Stimulated activated naive B cell treated with anti-CD40 and anti-IgM and Interleukin-4, amounts not matched to agents 10 μg/mL and 1 μg/mL and 100 μg/mL, for 72 hours (primary cell): Measurements from ENCODE around the gene LARP6.

Experiments
- ATAC-seq, 2 donors: fragments of 150-1000 bp; cut with Tn5 transposase; replicated peaks; 2 replicates each; pipeline ENCODE4 v1.10.0; 2021; ENCODE audit warnings: moderate library complexity in 1 of 2
- DNase-seq: peaks from one replicate; pipeline ENCODE4 v3.0.0; 2021
- H3K27ac Mint-ChIP-seq: one replicate; pipeline ENCODE4 v1.8.0; 2022; ENCODE audit warnings: mild to moderate bottlenecking, mixed read lengths
- H3K27me3 Mint-ChIP-seq, 2 donors: one replicate each; pipeline ENCODE4 v1.8.0; 2022; ENCODE audit warnings: mixed read lengths in 2 of 2
- H3K36me3 Mint-ChIP-seq, 2 donors: one replicate each; pipeline ENCODE4 v1.8.0; 2022; ENCODE audit warnings: mixed read lengths in 2 of 2, mild to moderate bottlenecking in 1 of 2
- H3K4me1 Mint-ChIP-seq, 2 donors: one replicate each; pipeline ENCODE4 v1.8.0; 2022; ENCODE audit warnings: mixed read lengths in 2 of 2, mild to moderate bottlenecking in 1 of 2
- H3K4me3 Mint-ChIP-seq, 2 donors: one replicate each; pipeline ENCODE4 v1.8.0; 2022; ENCODE audit warnings: mild to moderate bottlenecking in 2 of 2, mixed read lengths in 2 of 2, moderate library complexity in 1 of 2
- H3K9me3 Mint-ChIP-seq, 2 donors: one replicate each; pipeline ENCODE4 v1.8.0; 2022; ENCODE audit warnings: mixed read lengths in 2 of 2, mild to moderate bottlenecking in 1 of 2

Gene LARP6

GRCh38 chr15:70853318-70853972 is 512 bp downstream of the LARP6 start:
- H3K27me3 Mint-ChIP-seq: peaks cover 48 to 54% of the 10 kb centered on the region in 2 donors
- H3K9me3 Mint-ChIP-seq: no peaks in the 10 kb centered on the region
- peaks cover 4 to 12% of the 10 kb centered on the region in 2 donors for H3K4me1 Mint-ChIP-seq
- no peaks in the 10 kb centered on the region for H3K36me3 Mint-ChIP-seq
- H3K27ac Mint-ChIP-seq: no peak overlapping the region
- ATAC-seq: peak in 1 of 2 donors; percentile 44
- DNase-seq: no peak
- peak overlapping the region; percentile 68 to 81 for H3K4me3 Mint-ChIP-seq

GRCh38 chr15:70852501-70853317 is 1.2 kb downstream of the LARP6 start:
- Mint-ChIP-seq H3K36me3 (no peaks in the 10 kb centered on the region), H3K27ac (no peak overlapping the region), H3K27me3 (peaks cover 52 to 61% of the 10 kb centered on the region in 2 donors), H3K4me1 (peaks cover 4 to 12% of the 10 kb centered on the region in 2 donors), H3K4me3 (peak overlapping the region; percentile 51 to 68), H3K9me3 (no peaks in the 10 kb centered on the region)
- no peak for ATAC-seq
- no peak for DNase-seq

- peaks cover 54 to 62% of the 10 kb centered on the region in 2 donors for H3K27me3 Mint-ChIP-seq
- H3K9me3 Mint-ChIP-seq: no peaks in the 10 kb centered on the region
- H3K4me3 Mint-ChIP-seq: no peak overlapping the region
- peaks cover 4 to 12% of the 10 kb centered on the region in 2 donors for H3K4me1 Mint-ChIP-seq
- H3K36me3 Mint-ChIP-seq: no peaks in the 10 kb centered on the region
- no peak overlapping the region for H3K27ac Mint-ChIP-seq
- ATAC-seq: no peak
- no peak for DNase-seq
Measured at GRCh38 chr15:70851889-70852288, 2.1 kb downstream of the LARP6 start.

- no peak for ATAC-seq
- Mint-ChIP-seq H3K4me3 (no peak overlapping the region), H3K9me3 (peaks cover 0 to 4% of the 10 kb centered on the region in 2 donors), H3K4me1 (no peaks in the 10 kb centered on the region), H3K27me3 (peaks cover 31 to 36% of the 10 kb centered on the region in 2 donors), H3K36me3 (no peaks in the 10 kb centered on the region), H3K27ac (no peak overlapping the region)
- no peak for DNase-seq
Measured at GRCh38 chr15:70845602-70846360, 8.2 kb downstream of the LARP6 start.

- no peaks in the 10 kb centered on the region for H3K4me1 Mint-ChIP-seq
- no peaks in the 10 kb centered on the region for H3K36me3 Mint-ChIP-seq
- no peak overlapping the region for H3K4me3 Mint-ChIP-seq
- ATAC-seq (no peak), DNase-seq (no peak)
- H3K27me3 Mint-ChIP-seq: peaks cover 11 to 31% of the 10 kb centered on the region in 2 donors
- no peak overlapping the region for H3K27ac Mint-ChIP-seq
- H3K9me3 Mint-ChIP-seq: peaks cover 0 to 5% of the 10 kb centered on the region in 2 donors
Measured at GRCh38 chr15:70837476-70837875, 16.5 kb downstream of the LARP6 start.

GRCh38 chr15:70835841-70836240 is 18.1 kb downstream of the LARP6 start:
- H3K4me1 Mint-ChIP-seq: no peaks in the 10 kb centered on the region
- ATAC-seq (no peak), DNase-seq (no peak)
- no peak overlapping the region for H3K4me3 Mint-ChIP-seq
- H3K9me3 Mint-ChIP-seq: peaks cover 0 to 2% of the 10 kb centered on the region in 2 donors
- no peak overlapping the region for H3K27ac Mint-ChIP-seq
- no peaks in the 10 kb centered on the region for H3K36me3 Mint-ChIP-seq
- H3K27me3 Mint-ChIP-seq: peaks cover 8 to 22% of the 10 kb centered on the region in 2 donors

- Mint-ChIP-seq H3K27ac (no peak overlapping the region), H3K9me3 (peaks cover 0 to 2% of the 10 kb centered on the region in 2 donors), H3K4me3 (no peak overlapping the region), H3K27me3 (peaks cover 8 to 19% of the 10 kb centered on the region in 2 donors), H3K36me3 (no peaks in the 10 kb centered on the region), H3K4me1 (no peaks in the 10 kb centered on the region)
- DNase-seq (no peak), ATAC-seq (no peak)
Measured at GRCh38 chr15:70835415-70835814, 18.5 kb downstream of the LARP6 start.

- ATAC-seq: no peak
- Mint-ChIP-seq H3K4me1 (no peaks in the 10 kb centered on the region), H3K27me3 (peaks cover 8 to 16% of the 10 kb centered on the region in 2 donors), H3K27ac (no peak overlapping the region), H3K9me3 (peaks cover 0 to 2% of the 10 kb centered on the region in 2 donors), H3K36me3 (no peaks in the 10 kb centered on the region), H3K4me3 (no peak overlapping the region)
- no peak for DNase-seq
Measured at GRCh38 chr15:70834999-70835398, 19.0 kb downstream of the LARP6 start.

GRCh38 chr15:70833861-70834765 is 19.8 kb downstream of the LARP6 start:
- H3K27ac Mint-ChIP-seq: no peak overlapping the region
- DNase-seq (no peak), ATAC-seq (no peak)
- H3K36me3 Mint-ChIP-seq: no peaks in the 10 kb centered on the region
- no peak overlapping the region for H3K4me3 Mint-ChIP-seq
- H3K9me3 Mint-ChIP-seq: peaks cover 0 to 2% of the 10 kb centered on the region in 2 donors
- no peaks in the 10 kb centered on the region for H3K4me1 Mint-ChIP-seq
- peaks cover 15 to 16% of the 10 kb centered on the region in 2 donors for H3K27me3 Mint-ChIP-seq

- H3K27me3 Mint-ChIP-seq: peaks cover 15 to 16% of the 10 kb centered on the region in 2 donors
- no peak for DNase-seq
- no peaks in the 10 kb centered on the region for H3K36me3 Mint-ChIP-seq
- H3K27ac Mint-ChIP-seq: no peak overlapping the region
- ATAC-seq: no peak
- peaks cover 0 to 2% of the 10 kb centered on the region in 2 donors for H3K9me3 Mint-ChIP-seq
- H3K4me3 Mint-ChIP-seq: no peak overlapping the region
- no peaks in the 10 kb centered on the region for H3K4me1 Mint-ChIP-seq
Measured at GRCh38 chr15:70833422-70833821, 20.5 kb downstream of the LARP6 start.

- no peaks in the 10 kb centered on the region for H3K4me1 Mint-ChIP-seq
- H3K36me3 Mint-ChIP-seq: no peaks in the 10 kb centered on the region
- ATAC-seq: no peak
- peaks cover 0 to 2% of the 10 kb centered on the region in 2 donors for H3K9me3 Mint-ChIP-seq
- H3K4me3 Mint-ChIP-seq: no peak overlapping the region
- H3K27me3 Mint-ChIP-seq: peaks cover 15 to 16% of the 10 kb centered on the region in 2 donors
- DNase-seq: no peak
- H3K27ac Mint-ChIP-seq: no peak overlapping the region
Measured at GRCh38 chr15:70832176-70832575, 21.8 kb downstream of the LARP6 start.

- Mint-ChIP-seq H3K27ac (no peak overlapping the region), H3K27me3 (peaks cover 13 to 19% of the 10 kb centered on the region in 2 donors), H3K4me3 (no peak overlapping the region), H3K9me3 (peaks cover 0 to 2% of the 10 kb centered on the region in 2 donors), H3K4me1 (no peaks in the 10 kb centered on the region), H3K36me3 (no peaks in the 10 kb centered on the region)
- DNase-seq (no peak), ATAC-seq (no peak)
Measured at GRCh38 chr15:70831094-70831911, 22.7 kb downstream of the LARP6 start.

- peaks cover 0 to 2% of the 10 kb centered on the region in 2 donors for H3K9me3 Mint-ChIP-seq
- no peak overlapping the region for H3K27ac Mint-ChIP-seq
- no peak for ATAC-seq
- no peaks in the 10 kb centered on the region for H3K36me3 Mint-ChIP-seq
- no peak for DNase-seq
- H3K27me3 Mint-ChIP-seq: peaks cover 18 to 21% of the 10 kb centered on the region in 2 donors
- H3K4me3 Mint-ChIP-seq: no peak overlapping the region
- no peaks in the 10 kb centered on the region for H3K4me1 Mint-ChIP-seq
Measured at GRCh38 chr15:70830615-70831014, 23.3 kb downstream of the LARP6 start.
